ENCODE measurements around the gene FLT3.
"Not testable (repeated sequence)": the region's sequence is repeated elsewhere in the genome, so short reads cannot be mapped to it uniquely, and the experiment has no call there.

Gene FLT3

DNA sequence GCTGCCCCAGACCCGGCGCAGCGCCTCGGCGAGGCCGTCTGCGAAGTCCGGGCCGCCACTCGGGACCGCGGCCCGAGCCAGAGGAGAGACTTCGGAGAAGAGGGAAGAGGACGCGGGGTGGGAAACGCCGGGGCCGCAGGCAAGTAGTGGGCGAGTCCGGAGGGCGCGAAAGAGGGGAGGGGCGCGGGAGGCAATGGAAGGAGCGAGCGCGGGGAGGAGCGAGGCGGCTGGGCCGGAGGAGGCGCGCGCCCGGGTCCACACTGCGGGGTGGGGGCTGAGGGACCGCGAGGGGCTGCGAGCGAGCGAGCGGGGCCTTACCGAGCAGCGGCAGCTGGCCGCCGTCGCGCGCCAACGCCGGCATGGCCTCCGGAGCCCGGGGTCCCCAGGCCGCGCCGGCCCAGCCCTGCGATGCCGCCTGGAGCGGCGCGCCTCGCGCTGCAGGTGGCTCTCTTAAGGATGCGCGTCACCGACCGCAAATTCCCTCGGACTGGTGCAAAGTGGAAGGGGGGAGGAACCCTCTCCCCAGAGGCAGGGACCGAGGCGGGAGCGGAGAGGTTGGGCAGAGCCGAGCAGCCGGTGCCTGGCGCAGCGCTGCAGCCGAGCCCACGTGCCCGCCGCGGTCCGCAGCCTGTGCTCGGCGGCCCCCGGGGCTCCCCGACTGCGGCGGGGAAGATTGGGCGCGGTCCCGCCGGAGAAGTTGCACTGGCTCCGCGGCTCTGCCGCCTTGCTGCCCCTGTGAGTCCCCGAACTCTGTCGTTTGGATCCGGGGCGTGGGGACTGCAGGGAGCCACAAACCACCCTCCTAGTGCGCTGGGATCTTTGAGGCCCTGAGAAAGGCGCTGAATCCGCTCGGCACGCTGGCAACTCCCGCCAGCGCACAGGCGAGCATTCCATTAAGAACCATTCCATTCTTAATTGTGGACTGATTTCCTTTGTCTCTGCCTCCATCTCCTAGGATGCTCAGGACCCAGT lies at the start of gene FLT3:
FLT3 (minus strand) TSS at position 427 of the 972 bp plus-strand sequence; CDS start at position 361, 66 bp downstream.
- no peak for DNase-seq (ENCODE audit: low read depth in 2 of 2)

DNA sequence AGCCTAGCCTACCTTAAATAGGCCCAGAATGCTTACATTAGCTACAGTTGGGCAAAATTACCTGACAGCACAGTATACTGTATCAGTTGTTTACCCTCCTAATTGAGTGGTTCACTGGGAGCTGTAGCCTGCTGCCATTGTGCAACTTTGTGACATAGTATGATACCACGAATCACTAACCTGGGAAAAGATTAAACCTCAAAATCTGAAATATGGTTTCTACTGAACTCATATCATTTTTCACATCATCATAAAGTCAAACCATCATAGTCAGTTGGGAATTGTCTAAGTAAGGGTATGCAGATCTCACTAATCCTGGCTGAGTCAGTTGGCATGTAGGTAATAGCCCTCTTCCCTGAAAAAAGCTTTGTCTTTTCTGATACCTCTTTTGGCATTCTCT lies 47.1 kb upstream of the FLT3 start:
- DNase-seq (ENCODE audit: low read depth in 2 of 2): peak; percentile 9 to 14

- DNase-seq (ENCODE audit: low read depth in 2 of 2): no peak
Measured at GRCh38 chr13:28145049-28145448, 44.7 kb upstream of the FLT3 start.

DNA sequence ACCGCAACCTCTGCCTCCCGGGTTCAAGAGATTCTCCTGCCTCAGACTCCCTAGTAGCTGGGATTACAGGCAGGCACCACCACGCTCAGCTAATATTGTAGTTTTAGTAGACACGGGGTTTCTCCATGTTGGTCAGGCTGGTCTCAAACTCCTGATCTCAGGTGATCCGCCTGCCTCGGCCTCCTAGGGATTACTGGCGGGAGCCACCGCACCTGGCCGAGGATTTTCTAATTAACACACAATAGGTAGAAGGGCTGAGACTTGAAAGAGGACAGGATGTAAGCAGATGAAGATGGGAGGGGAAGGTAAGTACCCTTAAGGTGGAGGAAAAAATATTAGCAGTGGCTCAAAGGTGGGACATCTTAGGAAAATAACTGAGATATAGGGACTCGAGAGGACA lies 41.2 kb upstream of the FLT3 start:
- DNase-seq (ENCODE audit: low read depth in 2 of 2): not testable (repeated sequence)

- no peak for DNase-seq (ENCODE audit: low read depth in 2 of 2)
Measured at GRCh38 chr13:28140433-28141125, 40.2 kb upstream of the FLT3 start.

GRCh38 chr13:28138756-28139470 lies 38.5 kb upstream of the FLT3 start:
- peak; percentile 80 to 83 for DNase-seq (ENCODE audit: low read depth in 2 of 2)

DNA sequence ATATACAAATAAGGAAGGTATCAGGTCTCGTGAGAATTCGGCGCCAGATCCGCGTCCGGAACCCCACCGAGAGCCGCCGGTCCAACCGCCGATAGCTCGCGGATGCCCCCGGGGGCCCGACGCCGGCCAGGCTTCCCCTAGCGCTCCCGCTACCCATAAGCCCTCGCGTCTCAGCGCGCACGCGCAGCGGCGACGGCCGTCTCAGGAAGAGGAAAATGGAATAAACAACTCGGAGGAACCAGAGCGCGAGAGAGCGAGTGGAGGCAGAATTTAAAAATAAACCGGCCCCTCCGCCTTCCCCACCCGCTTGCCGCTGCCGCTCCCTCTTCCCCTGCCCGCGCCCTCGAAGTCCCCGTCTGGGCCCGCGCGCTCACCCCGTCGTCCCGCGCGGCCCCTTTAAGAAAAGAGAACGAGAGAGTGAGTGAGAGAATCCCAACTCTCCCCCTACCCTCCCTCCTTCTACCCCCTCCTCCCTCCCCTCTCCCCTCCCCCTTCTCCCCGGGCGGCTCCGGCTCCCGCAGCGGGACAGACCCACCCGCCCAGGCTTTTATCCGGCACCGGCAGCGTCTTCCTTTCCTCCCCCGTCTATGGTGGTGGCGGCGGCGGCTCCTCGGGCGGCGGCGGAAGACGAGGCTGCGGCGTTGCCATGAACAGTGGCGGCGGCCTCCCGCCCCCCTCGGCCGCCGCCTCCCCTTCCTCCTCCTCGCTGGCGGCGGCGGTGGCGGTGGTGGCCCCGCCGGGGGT lies 37.8 kb upstream of the FLT3 start, which contains the start of gene PAN3:
PAN3 (plus strand) TSS at position 534 of the 744 bp plus-strand sequence; CDS start at position 647, 113 bp downstream.
- peak; percentile 72 to 74 for DNase-seq (ENCODE audit: low read depth in 2 of 2)

GRCh38 chr13:28137596-28137995 lies 37.2 kb upstream of the FLT3 start:
- DNase-seq (ENCODE audit: low read depth in 2 of 2): no peak

- DNase-seq (ENCODE audit: low read depth in 2 of 2): no peak
Measured at GRCh38 chr13:28136916-28137315, 36.5 kb upstream of the FLT3 start.

DNA sequence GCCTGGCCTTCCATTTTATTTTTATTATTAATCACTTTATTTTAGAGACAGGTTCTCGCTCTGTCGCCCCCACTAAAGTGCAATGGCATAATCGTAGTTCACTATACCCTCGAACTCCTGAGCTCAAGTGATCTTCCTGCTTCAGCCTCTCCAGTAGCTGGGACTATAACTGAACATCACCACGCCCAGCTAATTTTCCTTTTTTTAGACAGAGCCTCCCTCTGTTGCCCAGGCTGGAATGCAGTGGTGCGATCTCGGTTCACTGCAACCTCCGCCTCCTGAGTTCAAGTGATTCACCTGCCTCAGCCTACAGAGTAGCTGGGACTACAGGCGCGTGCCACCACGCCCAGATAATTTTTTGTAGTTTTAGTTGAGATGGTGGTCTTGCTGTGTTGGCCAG lies 31.3 kb upstream of the FLT3 start:
- no peak for DNase-seq (ENCODE audit: low read depth in 2 of 2)

DNA sequence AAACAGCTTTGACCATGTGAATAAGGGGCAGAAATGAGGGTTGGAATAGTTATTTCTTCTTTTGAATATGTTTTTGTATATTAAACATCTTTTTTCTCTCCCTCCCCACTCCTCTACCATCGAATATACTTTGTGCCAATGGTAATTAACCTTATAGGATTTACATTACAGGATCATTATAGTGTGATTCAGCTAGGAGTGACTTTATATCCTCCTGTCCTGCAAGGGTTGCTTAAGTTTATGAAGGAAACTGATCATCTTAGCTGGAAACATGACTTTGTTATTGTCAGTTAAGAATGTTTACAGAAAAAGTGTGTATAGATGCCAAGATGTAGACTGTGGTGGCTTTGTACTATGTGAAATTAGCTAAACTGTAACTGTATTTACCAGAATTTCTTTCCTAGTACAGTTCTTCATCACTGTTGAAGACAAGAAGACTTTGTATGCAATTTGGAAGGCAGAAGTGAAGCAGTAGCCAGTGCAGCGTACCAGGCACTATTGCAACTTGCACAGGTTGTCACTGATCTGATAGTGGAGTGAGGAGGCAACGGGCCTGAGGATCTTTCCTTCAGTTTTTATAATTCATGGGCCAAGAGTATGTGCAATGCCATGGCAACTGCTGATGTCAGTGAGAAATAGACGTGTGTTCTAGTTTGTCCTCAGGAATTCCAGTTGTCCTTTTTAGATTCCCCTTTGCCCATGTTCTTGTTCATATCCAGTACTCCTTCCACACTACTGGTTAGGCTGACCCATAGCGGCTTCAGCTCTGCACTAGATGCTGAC lies 29.7 kb upstream of the FLT3 start:
- no peak for DNase-seq (ENCODE audit: low read depth in 2 of 2)

- no peak for DNase-seq (ENCODE audit: low read depth in 2 of 2)
Measured at GRCh38 chr13:28128926-28129325, 28.6 kb upstream of the FLT3 start.

DNA sequence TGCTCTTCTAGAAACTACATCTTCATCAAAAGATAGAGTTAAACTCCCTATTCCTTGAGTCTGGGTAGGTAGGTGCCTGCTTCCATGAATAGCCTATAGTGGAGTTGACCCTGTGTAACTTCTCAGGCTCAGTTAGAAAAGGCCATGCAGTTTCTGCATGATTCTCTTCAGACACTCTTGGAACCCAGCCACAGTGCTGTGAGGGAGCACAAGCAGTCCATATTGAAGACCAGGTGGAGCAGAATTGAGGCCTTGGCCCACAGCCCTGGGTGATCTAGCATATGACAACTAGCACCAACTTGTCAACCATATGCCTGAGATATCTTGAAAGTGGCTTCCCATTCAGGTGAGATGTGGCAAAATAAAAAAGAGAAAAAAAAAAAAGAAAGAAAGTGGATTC lies 27.7 kb upstream of the FLT3 start:
- no peak for DNase-seq (ENCODE audit: low read depth in 2 of 2)

GRCh38 chr13:28121224-28121623 lies 20.8 kb upstream of the FLT3 start:
- DNase-seq (ENCODE audit: low read depth in 2 of 2): no peak

DNA sequence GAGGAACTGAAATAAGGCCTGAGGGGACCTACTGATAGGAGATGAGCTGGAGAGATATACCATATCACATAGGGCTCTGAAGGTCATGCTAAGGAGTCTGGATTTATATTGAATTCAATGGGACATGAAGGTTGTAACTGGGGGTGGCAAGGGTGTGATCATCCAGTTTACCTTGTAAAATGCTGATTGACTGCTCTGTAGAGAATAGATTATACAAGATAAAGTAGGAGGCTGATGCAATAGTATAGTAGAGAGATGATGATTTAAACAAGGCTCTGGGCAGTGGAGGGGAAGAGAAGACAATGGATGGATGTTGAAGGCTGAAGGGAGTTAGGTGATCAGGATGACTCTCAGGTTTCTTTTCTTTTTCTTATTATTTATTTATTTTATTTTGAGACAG lies 19.9 kb upstream of the FLT3 start:
- no peak for DNase-seq (ENCODE audit: low read depth in 2 of 2)

DNA sequence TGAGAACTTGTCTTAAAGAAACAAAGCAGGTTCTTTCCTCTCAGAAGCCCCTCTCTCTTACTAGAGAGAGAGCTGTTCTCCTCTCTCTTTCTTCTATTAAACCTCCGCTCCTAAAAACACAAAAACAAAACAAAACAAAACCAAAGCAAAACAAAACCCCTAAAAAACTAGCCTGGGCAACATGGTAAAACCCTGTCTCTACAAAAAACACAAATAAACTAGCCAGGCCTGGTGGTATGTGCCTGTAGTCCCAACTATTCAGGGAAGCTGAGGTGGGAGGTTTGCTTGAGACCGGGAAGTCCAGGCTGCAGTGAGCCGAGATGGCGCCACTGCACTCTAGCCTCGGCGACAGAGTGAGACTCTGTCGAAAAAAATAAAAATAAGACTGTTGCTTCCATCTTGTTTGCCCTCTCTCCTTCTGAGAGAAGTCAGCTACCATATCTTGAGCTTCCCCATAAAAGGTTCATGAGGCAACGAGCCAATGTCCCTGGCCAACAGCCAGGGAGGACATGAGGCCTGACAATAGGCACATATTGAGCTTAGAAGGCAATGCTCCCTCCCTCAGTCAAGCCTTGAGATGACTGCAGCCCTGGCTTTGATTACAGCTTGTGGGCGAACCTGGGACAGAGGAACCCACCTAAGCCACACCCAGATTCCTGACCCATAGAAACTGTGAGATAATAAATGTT lies 17.5 kb upstream of the FLT3 start:
- DNase-seq (ENCODE audit: low read depth in 2 of 2): no peak

- DNase-seq (ENCODE audit: low read depth in 2 of 2): no peak
Measured at GRCh38 chr13:28116736-28117135, 16.4 kb upstream of the FLT3 start.

DNA sequence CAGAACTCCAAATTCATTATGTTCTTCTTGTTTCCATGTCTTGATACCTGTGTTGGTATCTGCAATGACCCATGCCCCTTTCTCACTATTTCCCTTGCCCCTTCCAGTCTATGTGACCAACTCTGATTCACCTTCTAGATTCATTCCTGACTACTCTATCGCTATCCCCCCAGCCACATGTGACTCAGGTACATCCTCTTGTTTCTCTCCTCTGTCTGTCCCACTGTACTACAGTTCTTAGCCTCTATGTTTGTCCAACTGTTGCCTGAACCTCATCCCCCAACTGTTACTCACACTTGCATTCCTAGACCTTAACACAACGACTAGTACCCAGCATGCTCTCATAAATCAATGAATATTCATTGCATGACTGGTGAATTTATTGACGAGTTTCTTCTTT lies 10.0 kb upstream of the FLT3 start:
- DNase-seq (ENCODE audit: low read depth in 2 of 2): no peak

DNA sequence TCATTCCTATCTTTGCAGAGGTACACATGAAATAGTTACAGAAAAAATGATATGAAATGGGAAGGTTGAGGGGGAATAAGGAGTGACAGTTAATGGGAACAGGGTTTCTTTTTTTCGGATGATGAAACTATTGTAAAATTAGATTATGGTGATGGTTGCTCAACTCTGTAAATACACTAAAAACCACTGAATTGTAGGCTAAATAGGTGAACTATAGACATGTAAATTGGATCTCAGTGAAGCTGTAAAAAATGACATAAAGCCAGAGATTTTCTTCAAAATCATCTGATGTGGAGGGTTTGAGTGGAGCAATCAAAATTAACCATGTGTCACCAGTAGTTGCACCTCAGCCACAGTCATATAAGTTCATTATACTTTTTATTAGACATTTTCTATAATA lies 6.6 kb upstream of the FLT3 start:
- DNase-seq (ENCODE audit: low read depth in 2 of 2): no peak

GRCh38 chr13:28101886-28102285 lies 1.5 kb upstream of the FLT3 start:
- DNase-seq (ENCODE audit: low read depth in 2 of 2): not testable (repeated sequence)

Data from fibroblast of skin of left biceps (primary cell).